ENCODE data around the gene ECI1.

Gene ECI1

DNA sequence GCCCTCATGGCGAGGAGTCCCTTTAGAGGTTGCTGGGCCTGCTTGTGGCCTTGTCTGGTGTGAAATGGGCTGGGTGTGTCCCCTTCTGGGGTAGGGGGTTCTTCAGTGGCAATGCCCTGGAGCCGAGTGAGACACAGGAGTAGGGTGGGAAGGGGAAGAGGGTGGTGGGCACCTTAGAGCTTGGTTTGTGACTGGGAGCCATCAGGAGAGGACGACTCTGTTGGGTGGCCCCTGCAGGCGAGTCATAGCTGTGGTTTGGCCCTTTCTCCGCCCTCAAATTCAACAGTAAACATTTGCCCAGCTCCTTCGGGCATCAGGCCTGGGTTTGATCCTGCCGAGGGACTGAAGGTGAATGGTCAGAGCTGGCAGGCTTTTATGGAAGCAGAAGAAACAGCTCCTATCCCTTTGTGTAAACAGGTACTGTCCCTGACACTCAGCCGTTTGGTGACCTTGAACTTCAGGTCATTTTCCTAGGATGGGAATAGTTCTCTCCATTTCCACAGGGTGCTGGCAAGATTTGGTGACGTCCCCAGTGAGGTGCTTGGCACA lies 25.1 kb downstream of the ECI1 start:
- no peak for DNase-seq (ENCODE audit: low read depth in 2 of 2)
- H3K4me3 ChIP-seq (replicated peaks in 1 of 2; ENCODE audit: low read depth in 2 of 2, low read length in 2 of 2): no peak overlapping the region
- TF ChIP-seq, protein P1, sequence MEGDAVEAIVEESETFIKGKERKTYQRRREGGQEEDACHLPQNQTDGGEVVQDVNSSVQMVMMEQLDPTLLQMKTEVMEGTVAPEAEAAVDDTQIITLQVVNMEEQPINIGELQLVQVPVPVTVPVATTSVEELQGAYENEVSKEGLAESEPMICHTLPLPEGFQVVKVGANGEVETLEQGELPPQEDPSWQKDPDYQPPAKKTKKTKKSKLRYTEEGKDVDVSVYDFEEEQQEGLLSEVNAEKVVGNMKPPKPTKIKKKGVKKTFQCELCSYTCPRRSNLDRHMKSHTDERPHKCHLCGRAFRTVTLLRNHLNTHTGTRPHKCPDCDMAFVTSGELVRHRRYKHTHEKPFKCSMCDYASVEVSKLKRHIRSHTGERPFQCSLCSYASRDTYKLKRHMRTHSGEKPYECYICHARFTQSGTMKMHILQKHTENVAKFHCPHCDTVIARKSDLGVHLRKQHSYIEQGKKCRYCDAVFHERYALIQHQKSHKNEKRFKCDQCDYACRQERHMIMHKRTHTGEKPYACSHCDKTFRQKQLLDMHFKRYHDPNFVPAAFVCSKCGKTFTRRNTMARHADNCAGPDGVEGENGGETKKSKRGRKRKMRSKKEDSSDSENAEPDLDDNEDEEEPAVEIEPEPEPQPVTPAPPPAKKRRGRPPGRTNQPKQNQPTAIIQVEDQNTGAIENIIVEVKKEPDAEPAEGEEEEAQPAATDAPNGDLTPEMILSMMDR (IDR thresholded peaks at IDR 0.05; ENCODE audit: low read depth, low read length): no peak

DNA sequence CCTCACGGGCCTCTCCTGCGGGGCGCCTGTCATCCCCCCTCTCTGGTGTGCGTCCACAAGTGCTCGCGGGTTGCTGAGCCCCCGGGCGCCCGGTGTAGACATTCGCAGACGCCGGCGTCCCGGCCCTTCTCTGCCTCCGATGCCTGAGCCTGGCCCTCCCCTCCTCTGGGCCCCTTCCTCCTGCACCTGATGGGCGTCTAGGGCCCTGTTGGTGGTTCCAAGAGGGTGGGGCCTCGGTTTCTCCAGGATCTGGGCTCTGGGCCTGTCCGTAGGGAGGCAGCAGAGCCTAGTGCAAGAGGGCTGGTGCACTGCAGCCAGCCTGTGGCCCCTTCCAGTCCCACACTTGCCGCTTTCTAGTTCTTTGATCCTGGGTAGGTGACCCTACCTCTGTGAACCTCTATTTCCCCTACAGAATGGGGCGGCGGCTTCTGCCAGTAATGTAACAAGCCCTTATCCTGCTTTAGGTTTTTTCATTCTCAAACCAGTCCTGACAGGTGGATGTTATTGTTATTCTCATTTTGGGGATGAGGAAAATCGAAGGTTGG lies 27.4 kb downstream of the ECI1 start:
- H3K4me3 ChIP-seq (replicated peaks in 1 of 2; ENCODE audit: low read depth in 2 of 2, low read length in 2 of 2): peak overlapping the region; percentile 90 to 93
- peak; percentile 56 to 71 for DNase-seq (ENCODE audit: low read depth in 2 of 2)
- TF ChIP-seq, protein P1 (IDR thresholded peaks at IDR 0.05; ENCODE audit: low read depth, low read length): peak; percentile 27

DNA sequence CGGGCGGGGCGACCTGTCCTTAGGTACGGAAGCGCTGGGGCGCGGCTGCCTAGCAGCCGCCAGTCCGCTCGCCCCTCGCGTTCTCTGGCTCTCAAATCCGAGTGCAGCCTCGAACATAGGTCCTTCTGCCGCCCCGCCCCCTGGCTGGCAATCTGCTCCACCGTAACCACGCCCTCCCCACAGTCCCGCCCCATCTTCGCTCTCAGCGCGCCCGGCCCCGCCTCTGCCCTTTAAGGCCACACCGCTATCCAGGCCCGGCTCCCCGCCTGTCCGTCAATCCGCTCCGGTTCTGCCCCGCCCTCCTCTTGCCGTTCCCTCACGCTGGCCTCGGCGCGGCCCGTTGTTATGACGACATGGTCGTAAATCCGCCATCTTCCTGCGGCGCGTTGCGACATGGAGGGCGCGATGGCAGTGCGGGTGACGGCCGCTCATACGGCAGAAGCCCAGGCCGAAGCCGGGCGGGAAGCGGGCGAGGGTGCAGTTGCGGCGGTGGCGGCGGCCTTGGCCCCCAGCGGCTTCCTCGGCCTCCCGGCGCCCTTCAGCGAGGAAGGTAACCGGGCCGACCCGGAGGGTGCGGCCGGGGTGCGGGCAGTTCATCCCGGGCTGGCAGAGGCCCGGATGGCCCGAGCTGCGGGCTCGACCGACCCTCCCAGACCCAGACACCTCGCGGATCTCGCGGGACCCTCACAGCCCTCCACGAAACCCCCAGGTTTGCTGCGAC lies 28.0 kb downstream of the ECI1 start, which contains the start of gene E4F1:
Gene E4F1, plus strand, starts transcription at position 371 of the 721 bp plus-strand sequence. Its CDS starts 23 bp downstream, at position 394.
- H3K4me3 ChIP-seq (replicated peaks in 1 of 2; ENCODE audit: low read depth in 2 of 2, low read length in 2 of 2): peak within 1 kb of the TSS; percentile 90 to 93
- peak; percentile 100 for DNase-seq (ENCODE audit: low read depth in 2 of 2)
- TF ChIP-seq, protein P1 (IDR thresholded peaks at IDR 0.05; ENCODE audit: low read depth, low read length): no peak

DNA sequence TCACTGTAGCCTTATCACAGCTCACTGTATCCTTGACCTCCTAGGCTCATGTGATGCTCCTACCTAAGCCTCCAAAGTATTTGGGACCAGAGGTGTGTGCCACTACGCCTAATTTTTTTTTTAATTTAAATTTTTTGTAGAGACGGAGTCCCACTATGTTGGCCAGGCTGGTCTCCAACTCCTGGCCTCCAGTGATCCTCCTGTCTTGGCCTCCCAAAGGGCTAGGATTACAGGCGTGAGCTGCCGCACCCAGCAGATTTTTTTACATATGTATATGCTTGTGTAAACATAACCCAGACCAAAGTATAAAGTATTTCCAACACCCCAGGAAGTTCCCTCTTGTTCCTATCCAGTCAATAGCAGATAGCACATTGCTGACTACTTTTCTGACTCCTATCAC lies 35.1 kb downstream of the ECI1 start:
- no peak overlapping the region for H3K4me3 ChIP-seq (replicated peaks in 1 of 2; ENCODE audit: low read depth in 2 of 2, low read length in 2 of 2)
- TF ChIP-seq, protein P1 (IDR thresholded peaks at IDR 0.05; ENCODE audit: low read depth, low read length): no peak
- no peak for DNase-seq (ENCODE audit: low read depth in 2 of 2)

DNA sequence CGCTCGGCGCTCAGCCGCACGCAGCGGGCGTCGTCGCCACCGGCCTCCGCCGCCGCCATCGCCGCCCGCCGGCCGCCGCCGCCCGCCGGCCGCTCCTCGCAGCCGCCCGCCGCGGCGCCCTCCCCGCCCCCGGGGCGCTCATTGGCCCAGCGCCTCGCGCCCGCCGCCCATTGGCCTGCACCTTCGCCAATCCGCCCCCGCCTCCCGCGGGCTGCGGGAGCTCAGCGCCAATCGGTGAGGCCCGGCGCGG lies 36.7 kb downstream of the ECI1 start, which contains the start of gene PGP:
Gene PGP, minus strand, starts transcription at position 122 of the 250 bp plus-strand sequence. Its CDS starts 63 bp downstream, at position 59.
- TF ChIP-seq, protein P1 (IDR thresholded peaks at IDR 0.05; ENCODE audit: low read depth, low read length): no peak
- DNase-seq (ENCODE audit: low read depth in 2 of 2): no peak
- H3K4me3 ChIP-seq (replicated peaks in 1 of 2; ENCODE audit: low read depth in 2 of 2, low read length in 2 of 2): peak within 1 kb of the TSS; percentile 69 to 76

DNA sequence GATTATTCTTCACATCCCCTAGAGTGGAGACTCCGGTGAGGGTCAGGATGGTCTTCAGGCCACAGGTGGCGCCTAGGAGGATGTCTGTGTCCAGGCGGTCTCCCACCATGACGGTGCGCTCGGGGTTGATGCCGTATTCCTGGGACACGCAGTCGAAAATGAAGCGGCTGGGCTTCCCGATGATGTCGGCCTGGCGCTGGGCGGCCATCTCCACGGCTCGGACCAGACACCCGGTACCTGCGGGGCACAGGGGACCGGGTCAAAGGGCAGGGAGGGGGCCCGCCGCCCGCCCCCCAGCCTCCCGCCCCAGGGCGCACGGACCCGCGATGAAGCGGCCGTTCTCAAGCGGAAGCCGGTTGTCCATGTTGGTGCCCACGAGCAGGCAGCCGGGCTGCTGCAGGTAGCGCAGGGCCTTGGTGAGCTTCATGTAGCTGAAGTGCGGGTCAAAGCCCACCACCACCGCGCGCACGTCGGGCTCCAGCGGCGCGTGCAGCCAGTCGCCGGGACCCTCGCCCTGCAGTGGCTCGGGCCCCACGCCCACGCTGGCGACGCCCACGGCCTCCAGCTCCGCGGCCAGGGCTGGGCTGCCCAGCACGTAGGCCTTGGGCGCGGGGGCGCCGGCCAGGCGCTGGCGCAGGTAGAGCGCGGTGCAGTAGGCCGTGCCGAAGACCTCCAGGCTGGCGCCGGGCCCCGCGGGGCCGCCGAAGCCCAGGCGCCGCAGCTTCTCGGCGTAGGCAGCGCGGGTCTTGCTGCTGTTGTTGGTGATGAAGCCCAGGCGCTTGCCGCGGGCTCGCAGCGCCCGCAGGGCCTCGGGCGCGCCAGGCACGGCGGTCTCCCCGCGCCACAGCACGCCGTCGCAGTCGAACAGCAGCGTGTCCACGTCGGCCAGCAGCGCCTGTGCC lies 37.3 kb downstream of the ECI1 start:
- H3K4me3 ChIP-seq (replicated peaks in 1 of 2; ENCODE audit: low read depth in 2 of 2, low read length in 2 of 2): peak overlapping the region; percentile 52 to 76
- TF ChIP-seq, protein P1 (IDR thresholded peaks at IDR 0.05; ENCODE audit: low read depth, low read length): no peak
- no peak for DNase-seq (ENCODE audit: low read depth in 2 of 2)
